Nephron (organoid): Measurements from ENCODE around the gene GPX6.
"Not testable (repeated sequence)": the region's sequence is repeated elsewhere in the genome, so short reads cannot be mapped to it uniquely, and the experiment has no call there.

Experiments
- H3K27ac Mint-ChIP-seq, 3 experiments: 2 replicates each; pipeline ENCODE4 v1.8.0; 2020; ENCODE audit warnings: mixed read lengths in 3 of 3, mild to moderate bottlenecking in 2 of 3, moderate library complexity in 1 of 3
- H3K27me3 Mint-ChIP-seq: 2 replicates; pipeline ENCODE4 v1.8.0; 2021; ENCODE audit warnings: low read depth, mild to moderate bottlenecking, moderate library complexity, mixed read lengths
- H3K36me3 Mint-ChIP-seq: 2 replicates; pipeline ENCODE4 v1.8.0; 2020; ENCODE audit warnings: low read depth, mixed read lengths
- H3K4me1 Mint-ChIP-seq: 2 replicates; pipeline ENCODE4 v1.8.0; 2020; ENCODE audit warnings: mixed read lengths
- H3K4me3 Mint-ChIP-seq, 3 experiments: 2 replicates each; pipeline ENCODE4 v1.8.0; 2020; ENCODE audit warnings: mild to moderate bottlenecking in 3 of 3, mixed read lengths in 3 of 3, moderate library complexity in 2 of 3
- H3K9me3 Mint-ChIP-seq: 2 replicates; pipeline ENCODE4 v1.8.0; 2020; ENCODE audit warnings: mixed read lengths
- TF ChIP-seq, protein P1 (sequence below), 3 experiments: fragments of 200-600 bp; sonication (generic); IDR thresholded peaks; one replicate each; pipeline ENCODE4 v1.5.0; 2021; ENCODE audit warnings: antibody characterized with exemption in 3 of 3; ENCODE audit not compliant: unreplicated experiment in 3 of 3

The GPX6 gene

DNA sequence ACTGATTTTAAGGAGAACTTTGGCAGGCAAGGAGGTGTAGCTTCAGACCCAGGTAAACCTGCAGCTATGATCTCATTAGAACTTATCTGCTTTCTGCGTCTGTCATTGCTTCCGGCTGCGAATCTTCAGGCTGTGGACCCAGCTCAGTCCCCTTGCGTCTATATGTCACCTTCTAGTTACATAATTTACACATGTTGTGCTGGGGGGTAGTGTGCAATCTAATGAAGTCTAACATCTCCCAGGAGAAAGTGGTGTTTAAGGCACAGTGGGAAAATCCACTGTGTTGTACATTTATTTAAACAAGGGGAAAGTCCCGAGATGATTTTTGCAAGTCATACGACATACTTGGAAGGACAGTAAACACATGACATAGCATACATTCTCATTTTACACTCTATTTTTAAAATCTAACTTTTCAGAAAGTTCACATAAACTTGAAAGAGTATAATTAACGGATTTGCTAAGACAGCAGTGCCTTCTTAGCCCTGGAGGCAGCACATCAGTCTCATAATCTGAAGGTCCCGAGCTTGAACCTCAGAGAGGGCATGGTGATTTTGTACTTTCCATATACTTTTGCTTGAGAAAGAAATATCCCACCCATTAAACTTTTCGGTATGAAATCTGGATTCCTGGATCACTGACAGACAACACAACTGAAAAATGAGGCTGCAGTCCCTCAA is 35.2 kb downstream of the GPX6 start:
- no peak overlapping the region for H3K4me3 Mint-ChIP-seq
- no peak overlapping the region for H3K27ac Mint-ChIP-seq
- H3K27me3 Mint-ChIP-seq, result peaks cover 5% of the 10 kb centered on the region
- no peaks in the 10 kb centered on the region for H3K4me1 Mint-ChIP-seq
- no peaks in the 10 kb centered on the region for H3K9me3 Mint-ChIP-seq
- H3K36me3 Mint-ChIP-seq, result no peaks in the 10 kb centered on the region
- TF ChIP-seq, protein P1, sequence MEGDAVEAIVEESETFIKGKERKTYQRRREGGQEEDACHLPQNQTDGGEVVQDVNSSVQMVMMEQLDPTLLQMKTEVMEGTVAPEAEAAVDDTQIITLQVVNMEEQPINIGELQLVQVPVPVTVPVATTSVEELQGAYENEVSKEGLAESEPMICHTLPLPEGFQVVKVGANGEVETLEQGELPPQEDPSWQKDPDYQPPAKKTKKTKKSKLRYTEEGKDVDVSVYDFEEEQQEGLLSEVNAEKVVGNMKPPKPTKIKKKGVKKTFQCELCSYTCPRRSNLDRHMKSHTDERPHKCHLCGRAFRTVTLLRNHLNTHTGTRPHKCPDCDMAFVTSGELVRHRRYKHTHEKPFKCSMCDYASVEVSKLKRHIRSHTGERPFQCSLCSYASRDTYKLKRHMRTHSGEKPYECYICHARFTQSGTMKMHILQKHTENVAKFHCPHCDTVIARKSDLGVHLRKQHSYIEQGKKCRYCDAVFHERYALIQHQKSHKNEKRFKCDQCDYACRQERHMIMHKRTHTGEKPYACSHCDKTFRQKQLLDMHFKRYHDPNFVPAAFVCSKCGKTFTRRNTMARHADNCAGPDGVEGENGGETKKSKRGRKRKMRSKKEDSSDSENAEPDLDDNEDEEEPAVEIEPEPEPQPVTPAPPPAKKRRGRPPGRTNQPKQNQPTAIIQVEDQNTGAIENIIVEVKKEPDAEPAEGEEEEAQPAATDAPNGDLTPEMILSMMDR (IDR thresholded peaks at IDR 0.05; ENCODE audit: unreplicated experiment in 3 of 3), result no peak

DNA sequence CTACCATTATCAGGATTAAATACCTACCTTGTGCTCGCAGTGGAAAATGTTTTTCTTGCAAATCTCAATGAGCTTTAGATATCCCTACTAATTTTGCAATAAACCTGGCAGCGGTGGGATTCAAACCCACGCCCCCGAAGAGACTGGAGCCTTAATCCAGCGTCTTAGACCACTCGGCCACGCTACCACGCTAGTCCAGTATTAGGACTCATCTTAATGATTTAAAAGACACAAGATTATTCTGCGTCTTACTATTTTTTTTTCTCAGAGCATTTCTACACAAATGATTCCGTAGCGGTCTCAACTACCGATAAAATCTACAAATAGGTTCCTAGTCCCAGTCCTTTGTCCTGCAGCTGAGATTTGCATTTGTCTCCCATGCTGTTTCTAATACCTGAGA is 37.1 kb downstream of the GPX6 start:
- TF ChIP-seq, protein P1 (IDR thresholded peaks at IDR 0.05; ENCODE audit: unreplicated experiment in 3 of 3), result no peak
- Mint-ChIP-seq H3K27me3 (peaks cover 10% of the 10 kb centered on the region), H3K36me3 (no peaks in the 10 kb centered on the region), H3K27ac (no peak overlapping the region), H3K9me3 (no peaks in the 10 kb centered on the region), H3K4me1 (peaks cover 8% of the 10 kb centered on the region), H3K4me3 (no peak overlapping the region)

DNA sequence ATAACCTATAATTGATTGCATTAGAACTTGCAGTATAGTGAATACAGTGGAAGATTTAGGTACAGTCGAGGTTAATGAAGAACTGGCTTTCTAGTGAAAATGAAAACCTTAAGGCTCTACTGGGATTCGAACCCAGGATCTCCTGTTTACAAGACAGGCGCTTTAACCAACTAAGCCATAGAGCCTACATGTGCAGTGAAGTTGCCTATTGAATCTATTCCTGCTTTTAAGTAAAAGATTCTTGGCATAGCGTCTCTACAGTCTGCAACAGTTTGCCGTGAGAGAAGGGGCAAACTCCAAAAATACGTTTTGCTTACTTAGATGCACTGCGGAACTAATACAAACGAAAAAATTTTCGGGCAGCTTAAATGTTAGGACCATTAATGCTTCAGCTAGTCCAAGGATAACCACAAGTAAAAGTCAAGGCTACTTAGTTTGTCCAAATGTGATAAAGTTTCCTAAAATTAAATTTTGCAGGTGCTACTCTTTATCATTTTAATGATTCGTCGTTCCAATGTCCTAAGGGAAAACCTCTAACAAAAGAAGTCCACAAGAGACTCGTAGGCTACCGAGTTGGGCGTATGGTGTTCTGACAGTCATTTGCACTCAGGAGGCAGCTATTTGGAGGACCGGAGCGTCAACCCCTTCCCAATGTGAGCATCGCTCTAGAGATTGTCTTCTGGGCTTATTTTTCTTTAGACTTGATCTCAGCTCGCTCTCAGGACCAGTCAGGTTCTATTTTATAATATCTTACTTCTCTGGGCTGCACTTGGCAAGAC is 41.0 kb downstream of the GPX6 start:
- no peaks in the 10 kb centered on the region for H3K36me3 Mint-ChIP-seq
- H3K9me3 Mint-ChIP-seq, result no peaks in the 10 kb centered on the region
- H3K4me1 Mint-ChIP-seq, result peaks cover 8% of the 10 kb centered on the region
- no peak overlapping the region for H3K27ac Mint-ChIP-seq
- H3K27me3 Mint-ChIP-seq, result peaks cover 5% of the 10 kb centered on the region
- H3K4me3 Mint-ChIP-seq, result peak overlapping the region; percentile 78 to 87 (median 86)
- TF ChIP-seq, protein P1 (IDR thresholded peaks at IDR 0.05; ENCODE audit: unreplicated experiment in 3 of 3), result no peak

DNA sequence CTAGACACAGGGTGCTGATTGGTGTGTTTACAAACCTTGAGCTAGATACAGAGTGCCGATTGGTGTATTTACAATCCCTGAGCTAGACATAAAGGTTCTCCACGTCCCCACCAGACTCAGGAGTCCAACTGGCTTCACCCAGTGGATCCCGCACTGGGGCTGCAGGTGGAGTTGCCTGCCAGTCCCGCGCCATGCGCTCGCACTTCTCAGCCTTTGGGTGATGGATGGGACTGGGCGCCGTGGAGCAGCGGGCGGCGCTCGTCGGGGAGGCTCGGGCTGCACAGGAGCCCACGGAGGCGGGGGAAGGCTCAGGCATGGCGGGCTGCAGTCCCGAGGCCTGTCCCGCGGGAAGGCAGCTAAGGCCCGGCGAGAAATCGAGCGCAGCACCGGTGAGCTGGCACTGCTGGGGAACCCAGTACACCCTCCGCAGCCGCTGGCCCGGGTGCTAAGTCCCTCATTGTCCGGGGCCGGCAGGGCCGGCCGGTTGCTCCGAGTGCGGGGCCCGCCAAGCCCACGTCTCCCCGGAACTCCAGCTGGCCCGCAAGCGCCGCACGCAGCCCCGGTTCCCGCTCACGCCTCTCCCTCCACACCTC is 46.3 kb downstream of the GPX6 start:
- H3K36me3 Mint-ChIP-seq, H3K27me3 Mint-ChIP-seq, H3K27ac Mint-ChIP-seq, H3K4me3 Mint-ChIP-seq, H3K9me3 Mint-ChIP-seq, H3K4me1 Mint-ChIP-seq: not testable (repeated sequence)

DNA sequence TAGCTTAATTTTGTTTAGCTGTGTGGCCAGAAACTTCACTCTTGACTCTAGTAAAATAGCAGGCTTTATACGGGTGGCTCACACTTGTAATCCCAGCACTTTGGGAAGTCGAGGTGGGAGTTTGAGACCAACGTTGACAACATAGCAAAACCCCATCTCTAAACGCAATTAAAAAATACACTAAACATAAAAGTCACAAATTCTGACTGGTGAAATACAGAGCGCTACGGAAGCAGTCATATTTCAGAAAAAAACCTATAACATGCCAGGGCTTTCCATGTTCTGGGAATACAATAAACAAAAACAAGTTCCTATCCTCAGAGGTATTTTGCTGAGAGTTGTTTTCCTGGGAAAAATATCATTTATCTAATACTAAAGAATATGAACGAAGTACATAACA is 47.5 kb downstream of the GPX6 start:
- peaks cover 15% of the 10 kb centered on the region for H3K27me3 Mint-ChIP-seq
- no peak overlapping the region for H3K4me3 Mint-ChIP-seq
- H3K36me3 Mint-ChIP-seq, result no peaks in the 10 kb centered on the region
- TF ChIP-seq, protein P1 (IDR thresholded peaks at IDR 0.05; ENCODE audit: unreplicated experiment in 3 of 3), result no peak
- H3K4me1 Mint-ChIP-seq, result no peaks in the 10 kb centered on the region
- H3K27ac Mint-ChIP-seq, result no peak overlapping the region
- H3K9me3 Mint-ChIP-seq, result peaks cover 3% of the 10 kb centered on the region

DNA sequence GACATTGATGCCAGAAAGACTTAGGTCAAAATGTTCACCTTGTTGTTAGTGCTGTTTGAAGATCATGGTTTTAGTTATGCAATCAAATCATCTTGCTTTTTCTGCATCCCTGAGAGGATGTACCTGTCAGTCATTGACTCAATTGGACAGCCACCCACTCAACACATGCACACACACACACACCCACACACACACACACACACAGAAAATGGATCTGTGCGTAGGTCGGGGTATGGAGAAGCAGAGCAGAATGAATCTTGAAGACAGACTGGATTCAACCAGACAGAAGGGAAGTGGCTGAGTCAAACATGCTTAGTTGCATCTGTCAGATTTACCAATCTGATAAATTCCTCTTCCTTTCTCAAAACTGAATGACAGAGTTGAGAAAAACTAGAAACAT is 53.2 kb downstream of the GPX6 start:
- TF ChIP-seq, protein P1 (IDR thresholded peaks at IDR 0.05; ENCODE audit: unreplicated experiment in 3 of 3), result no peak
- Mint-ChIP-seq H3K27me3 (peaks cover 51% of the 10 kb centered on the region), H3K4me3 (no peak overlapping the region), H3K27ac (no peak overlapping the region), H3K36me3 (no peaks in the 10 kb centered on the region), H3K9me3 (no peaks in the 10 kb centered on the region), H3K4me1 (no peaks in the 10 kb centered on the region)
